ENCODE results near the gene CTDP1. TPM values are rescaled to one million over a fixed set of nuclear protein-coding genes. Genes with fewer than 3 reads are reported as not detected.
A peak's percentile ranks its signal among the peaks of the same experiment; 100 is the strongest.

Gene CTDP1
- total RNA-seq, 1 donor from 2014 or later, result 7.5 TPM

GRCh38 chr18:79733986-79734770 lies 54.6 kb downstream of the CTDP1 start:
- peak; percentile 30 for DNase-seq
- Histone ChIP-seq H3K4me1 (no peaks in the 10 kb centered on the region), H3K4me3 (no peak overlapping the region), H3K27ac (replicated peaks) (no peak overlapping the region), H3K9me3 (replicated peaks) (peaks cover 12% of the 10 kb centered on the region), H3K36me3 (peaks cover 91% of the 10 kb centered on the region), H3K27me3 (ENCODE audit: low read depth) (no peaks in the 10 kb centered on the region)
- TF ChIP-seq, protein P1, sequence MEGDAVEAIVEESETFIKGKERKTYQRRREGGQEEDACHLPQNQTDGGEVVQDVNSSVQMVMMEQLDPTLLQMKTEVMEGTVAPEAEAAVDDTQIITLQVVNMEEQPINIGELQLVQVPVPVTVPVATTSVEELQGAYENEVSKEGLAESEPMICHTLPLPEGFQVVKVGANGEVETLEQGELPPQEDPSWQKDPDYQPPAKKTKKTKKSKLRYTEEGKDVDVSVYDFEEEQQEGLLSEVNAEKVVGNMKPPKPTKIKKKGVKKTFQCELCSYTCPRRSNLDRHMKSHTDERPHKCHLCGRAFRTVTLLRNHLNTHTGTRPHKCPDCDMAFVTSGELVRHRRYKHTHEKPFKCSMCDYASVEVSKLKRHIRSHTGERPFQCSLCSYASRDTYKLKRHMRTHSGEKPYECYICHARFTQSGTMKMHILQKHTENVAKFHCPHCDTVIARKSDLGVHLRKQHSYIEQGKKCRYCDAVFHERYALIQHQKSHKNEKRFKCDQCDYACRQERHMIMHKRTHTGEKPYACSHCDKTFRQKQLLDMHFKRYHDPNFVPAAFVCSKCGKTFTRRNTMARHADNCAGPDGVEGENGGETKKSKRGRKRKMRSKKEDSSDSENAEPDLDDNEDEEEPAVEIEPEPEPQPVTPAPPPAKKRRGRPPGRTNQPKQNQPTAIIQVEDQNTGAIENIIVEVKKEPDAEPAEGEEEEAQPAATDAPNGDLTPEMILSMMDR (IDR thresholded peaks at IDR 0.05; ENCODE audit: borderline replicate concordance), result no peak
- intact Hi-C loops (cut with micrococcal nuclease), result no loop called here

- H3K36me3 ChIP-seq, result peaks cover 87% of the 10 kb centered on the region
- H3K4me1 ChIP-seq, result no peaks in the 10 kb centered on the region
- no peak overlapping the region for H3K4me3 ChIP-seq
- H3K9me3 ChIP-seq (replicated peaks), result peaks cover 12% of the 10 kb centered on the region
- no peaks in the 10 kb centered on the region for H3K27me3 ChIP-seq (ENCODE audit: low read depth)
- DNase-seq, result peak; percentile 13
- H3K27ac ChIP-seq (replicated peaks), result no peak overlapping the region
- intact Hi-C loops (cut with micrococcal nuclease), result no loop called here
- TF ChIP-seq, protein P1 (IDR thresholded peaks at IDR 0.05; ENCODE audit: borderline replicate concordance), result no peak
These were observed 55.7 kb downstream of the CTDP1 start for GRCh38 chr18:79735071-79735980.

GRCh38 chr18:79736230-79736629 lies 56.6 kb downstream of the CTDP1 start:
- TF ChIP-seq, protein P1 (IDR thresholded peaks at IDR 0.05; ENCODE audit: borderline replicate concordance), result no peak
- no peak overlapping the region for H3K27ac ChIP-seq (replicated peaks)
- DNase-seq, result peak; percentile 9
- H3K4me3 ChIP-seq, result no peak overlapping the region
- H3K27me3 ChIP-seq (ENCODE audit: low read depth), result no peaks in the 10 kb centered on the region
- no peaks in the 10 kb centered on the region for H3K4me1 ChIP-seq
- peaks cover 86% of the 10 kb centered on the region for H3K36me3 ChIP-seq
- intact Hi-C loops (cut with micrococcal nuclease), result no loop called here
- peaks cover 11% of the 10 kb centered on the region for H3K9me3 ChIP-seq (replicated peaks)

DNA sequence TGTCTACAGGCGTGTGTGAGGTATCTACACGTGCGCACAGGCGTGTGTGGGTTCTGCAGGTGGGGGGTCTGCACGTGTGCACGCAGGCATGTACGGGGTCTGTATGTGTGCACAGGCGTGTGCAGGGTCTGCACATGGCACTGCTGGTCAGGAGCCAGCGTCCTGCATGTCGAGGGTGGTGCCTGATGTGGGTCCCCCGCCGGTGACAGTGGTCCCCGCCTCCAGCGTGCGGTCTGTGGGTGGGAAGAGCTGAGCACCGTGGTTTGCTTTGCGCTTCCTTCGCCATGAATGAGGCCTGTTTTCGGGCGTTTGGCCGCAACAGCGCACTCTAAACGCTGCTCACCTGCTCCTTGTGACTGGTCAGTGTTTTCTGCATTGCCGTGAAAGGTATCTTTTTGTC lies 57.2 kb downstream of the CTDP1 start:
- H3K36me3 ChIP-seq, result peaks cover 84% of the 10 kb centered on the region
- peak; percentile 10 for DNase-seq
- intact Hi-C loops (cut with micrococcal nuclease), result no loop called here

DNA sequence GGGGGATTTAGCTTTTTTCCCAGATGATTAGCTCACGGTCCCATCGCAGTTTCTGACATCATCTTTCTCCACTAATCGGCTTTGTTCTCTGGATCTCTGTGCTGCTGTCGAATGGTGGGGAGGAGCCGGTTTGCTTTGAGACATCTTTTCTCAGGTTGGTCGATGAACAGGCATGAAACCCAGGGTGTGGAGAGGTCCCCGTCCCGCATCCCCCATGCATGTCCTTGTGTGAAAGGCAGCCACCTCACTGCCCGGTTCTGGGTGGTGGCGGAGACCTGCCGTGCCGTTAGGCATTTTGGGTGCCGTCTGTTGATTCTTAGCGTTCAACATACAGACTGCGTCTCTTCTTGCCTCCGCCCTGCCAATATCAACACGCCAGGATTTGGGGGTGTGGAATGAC lies 57.8 kb downstream of the CTDP1 start:
- Histone ChIP-seq H3K36me3 (peaks cover 83% of the 10 kb centered on the region), H3K4me1 (no peaks in the 10 kb centered on the region), H3K27me3 (ENCODE audit: low read depth) (no peaks in the 10 kb centered on the region), H3K4me3 (no peak overlapping the region), H3K9me3 (replicated peaks) (no peaks in the 10 kb centered on the region), H3K27ac (replicated peaks) (no peak overlapping the region)
- intact Hi-C loops (cut with micrococcal nuclease), result no loop called here
- TF ChIP-seq, protein P1 (IDR thresholded peaks at IDR 0.05; ENCODE audit: borderline replicate concordance), result no peak
- DNase-seq, result peak; percentile 7

More for the DNA sequence above, 57.2 kb downstream of the CTDP1 start:
- Histone ChIP-seq H3K27me3 (ENCODE audit: low read depth) (no peaks in the 10 kb centered on the region), H3K27ac (replicated peaks) (no peak overlapping the region), H3K4me3 (no peak overlapping the region), H3K9me3 (replicated peaks) (peaks cover 4% of the 10 kb centered on the region), H3K4me1 (no peaks in the 10 kb centered on the region)
- TF ChIP-seq, protein P1 (IDR thresholded peaks at IDR 0.05; ENCODE audit: borderline replicate concordance), result no peak
